HG03378 (cell line): Measurements from ENCODE around the gene TUBA3C.

Source experiments
- ATAC-seq: cut with Tn5 transposase; IDR thresholded peaks from one replicate; pipeline ENCODE4 v1.9.1; 2021; ENCODE audit warnings: mild to moderate bottlenecking, moderate library complexity; ENCODE audit not compliant: unreplicated experiment

The TUBA3C gene

DNA sequence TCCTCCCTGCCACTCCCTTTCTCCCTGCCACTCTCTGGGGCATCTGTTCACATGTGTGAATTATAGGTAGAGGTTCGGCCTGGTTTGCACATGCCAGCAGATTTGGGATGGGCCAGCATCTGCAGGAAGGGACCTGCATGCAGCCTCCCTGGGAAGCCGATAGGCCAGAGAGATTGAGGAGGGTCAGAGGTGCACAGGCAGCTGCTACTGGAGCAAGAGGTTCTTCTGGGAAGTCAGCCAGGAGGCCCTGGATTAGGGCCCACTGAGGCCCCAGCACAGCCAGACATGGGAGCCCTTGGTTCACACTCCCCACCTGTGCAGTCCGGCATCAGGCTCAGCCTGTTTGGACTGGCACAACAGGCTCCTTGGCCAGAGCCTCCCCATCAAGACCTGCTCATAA lies 12.1 kb downstream of the TUBA3C start:
- ATAC-seq: no peak

DNA sequence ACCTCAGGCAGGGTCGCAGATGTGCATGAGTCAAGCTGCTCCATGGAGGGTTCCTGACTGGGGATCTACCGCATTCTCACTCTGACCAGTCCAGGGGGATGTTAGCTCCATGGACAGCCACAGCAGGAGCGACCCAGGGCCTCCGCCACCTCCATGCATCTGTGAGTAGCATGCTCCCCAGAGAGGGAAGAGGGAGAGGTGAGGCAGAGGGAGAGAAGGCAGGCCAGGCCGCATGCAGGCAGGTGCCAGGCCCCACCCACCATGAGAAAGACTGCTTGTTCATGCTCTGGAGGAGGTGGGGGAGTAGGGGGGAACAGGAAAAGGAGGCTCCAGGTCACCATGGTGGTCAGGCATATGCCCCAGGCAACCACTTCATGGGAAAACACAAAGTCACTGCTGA lies 20.3 kb downstream of the TUBA3C start:
- no peak for ATAC-seq

GRCh38 chr13:19159761-19160420 lies 21.7 kb downstream of the TUBA3C start:
- ATAC-seq: no peak

DNA sequence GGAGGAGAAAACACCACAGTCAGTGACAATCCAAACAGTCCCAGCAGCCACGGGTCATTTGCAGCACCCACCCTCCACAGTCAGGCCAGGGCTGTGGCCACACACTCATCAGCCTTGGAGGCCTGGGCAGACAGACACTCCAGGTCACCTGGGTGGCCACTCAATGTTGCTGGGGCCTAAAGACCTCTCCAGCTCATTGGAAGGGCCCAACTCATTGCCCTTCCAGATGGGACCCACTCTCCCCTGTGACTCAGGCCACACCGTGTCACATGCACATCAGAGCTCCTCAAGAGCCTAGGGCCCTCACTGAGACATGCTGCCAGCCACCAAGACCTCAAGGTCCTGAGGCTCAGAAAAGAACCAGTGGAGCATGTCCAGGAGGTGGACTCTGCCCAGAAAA lies 22.4 kb downstream of the TUBA3C start:
- ATAC-seq: no peak

GRCh38 chr13:19158526-19159174 lies 23.0 kb downstream of the TUBA3C start:
- no peak for ATAC-seq

GRCh38 chr13:19158006-19158405 lies 23.6 kb downstream of the TUBA3C start:
- no peak for ATAC-seq

DNA sequence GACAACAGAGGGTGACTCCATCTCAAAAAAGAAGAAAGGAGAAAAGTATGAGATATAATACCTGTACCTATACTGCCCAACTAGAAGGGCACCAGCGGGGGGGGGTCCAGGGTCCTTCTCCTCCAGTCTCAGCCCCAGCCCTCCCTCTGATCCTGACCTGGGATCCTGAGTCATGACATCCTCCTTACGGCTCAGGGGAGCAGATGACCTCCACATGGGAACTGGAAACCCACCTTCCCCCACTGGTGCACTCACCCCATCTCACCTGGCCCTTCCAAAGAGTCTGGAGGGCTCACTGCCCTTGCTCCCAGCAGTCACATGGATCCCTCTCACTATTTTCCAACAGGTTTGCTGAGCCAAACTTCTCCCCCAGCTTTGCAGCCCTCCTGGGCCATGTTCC lies 24.2 kb downstream of the TUBA3C start:
- ATAC-seq: no peak

DNA sequence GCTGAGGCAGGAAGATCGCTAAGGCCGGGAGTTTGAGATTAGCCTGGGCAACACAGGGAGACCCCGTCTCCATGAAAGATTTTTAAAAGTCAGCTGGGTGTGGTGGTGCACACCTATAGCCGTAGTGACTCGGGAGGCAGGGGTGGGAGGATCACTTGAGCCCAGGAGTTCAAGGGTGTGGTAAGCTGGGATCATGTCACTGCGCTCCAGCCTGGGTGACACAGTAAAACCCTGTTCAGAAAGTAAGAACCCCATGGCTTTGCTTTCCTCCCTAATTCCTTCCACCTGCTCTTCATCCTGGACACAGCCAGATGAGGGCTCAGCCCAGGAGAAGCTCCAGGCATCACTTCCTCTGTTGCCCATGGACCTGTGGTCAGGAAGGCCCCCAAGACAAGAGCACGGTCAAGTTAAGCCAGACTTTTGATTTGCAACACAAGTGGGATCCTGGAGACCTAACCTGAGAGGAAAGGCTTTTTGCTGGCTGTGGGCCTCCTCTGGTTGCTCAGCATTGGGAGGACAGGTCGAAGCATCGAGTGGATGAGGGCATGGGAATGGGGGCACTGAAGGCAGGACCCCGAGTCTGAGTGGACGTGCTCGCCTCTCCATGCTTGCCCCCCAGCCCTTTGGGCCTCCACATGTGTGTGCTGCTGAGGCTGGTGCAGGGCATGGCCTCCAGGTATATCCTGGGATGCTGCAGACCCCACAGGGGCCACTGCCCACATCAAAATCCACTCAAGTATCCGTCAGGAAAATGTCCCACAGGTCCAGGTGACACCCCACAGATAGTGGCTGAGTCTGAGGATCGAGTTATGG lies 25.4 kb downstream of the TUBA3C start:
- ATAC-seq: no peak

GRCh38 chr13:19155321-19155861 lies 26.2 kb downstream of the TUBA3C start:
- no peak for ATAC-seq

- ATAC-seq: no peak
Measured at GRCh38 chr13:19154843-19155242, 26.8 kb downstream of the TUBA3C start.

GRCh38 chr13:19153782-19154450 lies 27.7 kb downstream of the TUBA3C start:
- no peak for ATAC-seq

- ATAC-seq: no peak
Measured at GRCh38 chr13:19152403-19152802, 29.2 kb downstream of the TUBA3C start.

GRCh38 chr13:19151581-19152263 lies 29.9 kb downstream of the TUBA3C start:
- ATAC-seq: no peak

DNA sequence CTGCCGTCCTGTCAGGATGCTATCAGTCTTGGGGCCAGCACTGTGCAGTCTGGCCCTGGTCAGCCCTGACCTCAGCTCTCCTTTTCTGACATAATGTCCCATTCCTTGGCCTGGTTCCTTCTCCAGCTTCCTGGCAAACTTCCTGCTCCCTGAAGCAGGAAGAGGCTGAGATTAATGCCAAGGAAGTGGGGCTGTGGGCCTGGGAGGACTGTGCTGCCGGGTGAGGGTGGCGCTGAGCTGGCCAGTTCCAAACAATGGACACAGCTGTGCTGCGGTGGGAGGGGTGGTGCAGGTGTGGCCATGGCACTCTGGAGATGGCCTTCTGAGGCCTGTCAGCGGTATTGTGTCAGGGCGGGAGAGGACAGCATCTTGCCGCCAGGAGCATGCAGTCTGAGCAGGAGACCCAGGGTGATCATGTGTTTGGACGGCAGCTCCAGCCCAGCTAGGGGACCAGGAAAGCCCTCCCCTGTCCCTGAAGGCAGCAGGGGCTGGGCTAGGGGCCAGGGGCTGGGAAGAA lies 30.9 kb downstream of the TUBA3C start:
- ATAC-seq: no peak

DNA sequence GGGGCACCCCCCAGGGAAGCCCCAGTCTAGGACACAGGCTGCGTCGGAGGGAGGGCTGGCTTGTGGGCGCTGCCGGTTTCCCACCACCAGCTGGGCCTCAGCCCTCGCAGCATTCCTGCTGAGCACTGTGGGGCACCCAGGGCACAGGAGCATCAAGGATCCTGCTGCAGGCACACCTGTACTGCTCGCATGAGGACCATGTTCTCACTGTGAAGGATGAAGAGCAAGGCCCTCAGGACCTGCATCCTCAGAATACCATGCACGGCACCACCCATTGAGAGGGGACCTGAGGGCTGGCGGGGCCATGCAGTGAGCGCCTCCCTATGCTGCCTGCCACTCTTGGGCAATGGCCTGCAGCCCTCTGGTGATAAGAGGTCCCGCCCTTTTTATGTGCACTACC lies 31.4 kb downstream of the TUBA3C start:
- no peak for ATAC-seq

GRCh38 chr13:19148561-19148960 lies 33.1 kb downstream of the TUBA3C start:
- ATAC-seq: no peak
